Neuronal stem cell (in vitro differentiated cells): ENCODE measurements around the gene ACKR4.
"Not testable (repeated sequence)": the region's sequence is repeated elsewhere in the genome, so short reads cannot be mapped to it uniquely, and the experiment has no call there.

ENCODE experiments used
- DNase-seq: peaks from one replicate; pipeline ENCODE4 v3.0.0-alpha.2; 2013; ENCODE audit warnings: low spot score
- H2AFZ ChIP-seq: one replicate; pipeline ENCODE4 v1.6.1; 2013; ENCODE audit warnings: mild to moderate bottlenecking, low read length, inconsistent platforms
- H2AK5ac ChIP-seq: 2 replicates; pipeline ENCODE4 v1.6.1; 2013; ENCODE audit warnings: low read depth, mild to moderate bottlenecking, inconsistent platforms, low read length, moderate library complexity, mixed read lengths
- H2BK120ac ChIP-seq: 2 replicates; pipeline ENCODE4 v1.6.1; 2013; ENCODE audit warnings: low read depth, mild to moderate bottlenecking, inconsistent platforms, low read length, moderate library complexity, mixed read lengths
- H2BK12ac ChIP-seq: one replicate; pipeline ENCODE4 v1.6.1; 2013; ENCODE audit warnings: low read length, inconsistent platforms
- H2BK15ac ChIP-seq: 2 replicates; pipeline ENCODE4 v1.6.1; 2013; ENCODE audit warnings: mild to moderate bottlenecking, low read length, inconsistent platforms, mixed read lengths
- H2BK5ac ChIP-seq: one replicate; pipeline ENCODE4 v1.6.1; 2013; ENCODE audit warnings: inconsistent platforms, mild to moderate bottlenecking, low read length, moderate library complexity
- H3K14ac ChIP-seq: one replicate; pipeline ENCODE4 v1.6.1; 2013; ENCODE audit warnings: low read length, inconsistent platforms
- H3K18ac ChIP-seq: 2 replicates; pipeline ENCODE4 v1.6.1; 2013; ENCODE audit warnings: low read length, inconsistent platforms
- H3K23ac ChIP-seq: 2 replicates; pipeline ENCODE4 v1.6.1; 2013; ENCODE audit warnings: low read depth, mild to moderate bottlenecking, mixed read lengths, low read length, inconsistent platforms; ENCODE audit not compliant: poor library complexity
- H3K27ac ChIP-seq: replicated peaks from 3 replicates; pipeline ENCODE4 v1.5.1; 2013; ENCODE audit warnings: low read length, inconsistent platforms
- H3K27me3 ChIP-seq, 3 experiments: 2 replicates each; pipeline ENCODE4 v1.6.1; 2013; ENCODE audit warnings: low read length in 3 of 3, mild to moderate bottlenecking in 2 of 3, inconsistent platforms in 1 of 3, low read depth in 1 of 3, mixed read lengths in 1 of 3, moderate library complexity in 1 of 3; ENCODE audit not compliant: control insufficient read depth in 3 of 3, insufficient read depth in 3 of 3
- H3K36me3 ChIP-seq, 2 donors: replicated peaks in 1 of 2; 2 replicates each; pipeline ENCODE4 v1.6.1; 2013; ENCODE audit warnings: low read length in 2 of 2; ENCODE audit not compliant: control insufficient read depth in 2 of 2, insufficient read depth in 2 of 2
- H3K4ac ChIP-seq: 2 replicates; pipeline ENCODE4 v1.6.1; 2013; ENCODE audit warnings: inconsistent platforms, mild to moderate bottlenecking, low read length, moderate library complexity
- H3K4me1 ChIP-seq, 2 donors: 1 replicate in 1 of 2; 2 replicates in 1 of 2; pipeline ENCODE4 v1.6.1; 2013; ENCODE audit warnings: low read length in 2 of 2, low read depth in 1 of 2; ENCODE audit not compliant: control insufficient read depth in 2 of 2, insufficient read depth in 1 of 2
- H3K4me2 ChIP-seq: one replicate; pipeline ENCODE4 v1.6.1; 2013; ENCODE audit warnings: mild to moderate bottlenecking, low read length, inconsistent platforms; ENCODE audit not compliant: insufficient read depth, poor library complexity, severe bottlenecking
- H3K4me3 ChIP-seq, 2 donors: 2 replicates each; pipeline ENCODE4 v1.5.1; 2013; ENCODE audit warnings: low read length in 2 of 2, mild to moderate bottlenecking in 2 of 2, inconsistent platforms in 1 of 2, moderate library complexity in 1 of 2
- H3K79me1 ChIP-seq: one replicate; pipeline ENCODE4 v1.6.1; 2013; ENCODE audit warnings: low read depth, mild to moderate bottlenecking, inconsistent platforms, low read length, moderate library complexity
- H3K9ac ChIP-seq: one replicate; pipeline ENCODE4 v1.6.1; 2013; ENCODE audit warnings: mild to moderate bottlenecking, low read depth, low read length, inconsistent platforms; ENCODE audit not compliant: poor library complexity
- H3K9me3 ChIP-seq, 2 donors: replicated peaks in 1 of 2; 2 replicates each; pipeline versions ENCODE3 to v1.6.1; 2013; ENCODE audit warnings: low read length in 2 of 2, mild to moderate bottlenecking in 2 of 2, inconsistent platforms in 1 of 2, low read depth in 1 of 2, mixed read lengths in 1 of 2, moderate library complexity in 1 of 2; ENCODE audit not compliant: control insufficient read depth in 2 of 2, insufficient read depth in 1 of 2
- H4K8ac ChIP-seq: one replicate; pipeline ENCODE4 v1.6.1; 2013; ENCODE audit warnings: low read depth, mild to moderate bottlenecking, inconsistent platforms, low read length, moderate library complexity
- H4K91ac ChIP-seq: one replicate; pipeline ENCODE4 v1.6.1; 2013; ENCODE audit warnings: low read length, low read depth, mild to moderate bottlenecking, inconsistent platforms; ENCODE audit not compliant: poor library complexity
- WGBS, 2 donors: extraction: QIAGEN DNeasy Blood & Tissue Kit; methylation state at CpG; one replicate each; pipeline ENCODE4 v1.1.7; 2013; ENCODE audit warnings: missing lambda C conversion rate in 2 of 2, mixed read lengths in 1 of 2; ENCODE audit not compliant: insufficient read length in 2 of 2, insufficient replicate concordance in 1 of 2; ENCODE audit errors: extremely low coverage in 2 of 2; 5-methylcytosine and 5-hydroxymethylcytosine counted together

The ACKR4 gene

DNA sequence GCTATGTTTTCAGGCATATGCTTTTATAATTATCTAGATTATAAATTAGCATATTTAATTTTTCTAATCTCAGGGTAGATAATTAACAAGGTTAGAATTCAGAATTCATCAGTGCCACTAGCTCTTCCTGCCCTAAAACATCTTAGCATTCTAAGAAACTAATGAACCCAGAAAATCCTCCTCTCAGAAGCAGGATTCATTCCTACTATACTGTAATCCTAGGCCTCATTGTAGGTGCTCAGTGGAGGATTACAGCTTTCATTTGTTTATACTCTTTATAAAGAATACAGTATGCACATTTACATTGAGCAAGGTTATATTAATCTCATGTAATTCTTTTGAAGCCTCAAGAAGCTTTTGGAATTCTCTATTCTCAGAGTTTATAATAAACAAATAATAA, 41.6 kb downstream of the ACKR4 start:
- no peaks in the 10 kb centered on the region for H3K79me1 ChIP-seq
- H3K4ac ChIP-seq, result no peak overlapping the region
- no peak overlapping the region for H3K14ac ChIP-seq
- H3K18ac ChIP-seq, result no peak overlapping the region
- H3K27ac ChIP-seq, result no peak overlapping the region
- H3K4me1 ChIP-seq, result no peaks in the 10 kb centered on the region
- H3K4me3 ChIP-seq, result no peak overlapping the region
- H2BK15ac ChIP-seq, result no peak overlapping the region
- no peak overlapping the region for H3K4me2 ChIP-seq
- H2AFZ ChIP-seq, result no peak overlapping the region
- H4K8ac ChIP-seq, result no peak overlapping the region
- no peak overlapping the region for H2BK5ac ChIP-seq
- no peaks in the 10 kb centered on the region for H3K9me3 ChIP-seq
- H3K9ac ChIP-seq, result no peak overlapping the region
- H2AK5ac ChIP-seq, result no peak overlapping the region
- peaks cover 3 to 54% of the 10 kb centered on the region in 2 donors for H3K36me3 ChIP-seq
- H3K23ac ChIP-seq, result no peak overlapping the region
- H4K91ac ChIP-seq, result no peak overlapping the region
- no peak overlapping the region for H2BK12ac ChIP-seq
- H2BK120ac ChIP-seq, result no peak overlapping the region
- H3K27me3 ChIP-seq, result no peaks in the 10 kb centered on the region
- no peak for DNase-seq

- not testable (repeated sequence) for H3K27me3 ChIP-seq, H3K79me1 ChIP-seq, H3K9ac ChIP-seq, H2AK5ac ChIP-seq, H2BK5ac ChIP-seq, H2BK15ac ChIP-seq, DNase-seq, H3K18ac ChIP-seq, H3K4me1 ChIP-seq, H2BK120ac ChIP-seq, H2BK12ac ChIP-seq, H3K4ac ChIP-seq, H3K27ac ChIP-seq, H3K9me3 ChIP-seq, H4K91ac ChIP-seq, H3K14ac ChIP-seq, H3K4me2 ChIP-seq, H2AFZ ChIP-seq, H3K4me3 ChIP-seq, H4K8ac ChIP-seq, H3K23ac ChIP-seq
- peaks cover 3 to 43% of the 10 kb centered on the region in 2 donors for H3K36me3 ChIP-seq
- no CpG with 5 or more reads among the region's 2 CpGs for WGBS, 2 donors
These were observed 44.4 kb downstream of the ACKR4 start for GRCh38 chr3:132641427-132641826.

GRCh38 chr3:132641837-132642538, 44.9 kb downstream of the ACKR4 start:
- Histone ChIP-seq H3K23ac (no peak overlapping the region), H2BK15ac (no peak overlapping the region), H3K4me2 (no peak overlapping the region), H3K4me3 (no peak overlapping the region), H3K9ac (no peak overlapping the region), H2BK120ac (no peak overlapping the region), H3K18ac (no peak overlapping the region), H3K14ac (no peak overlapping the region), H3K36me3 (peaks cover 3 to 43% of the 10 kb centered on the region in 2 donors), H2AK5ac (no peak overlapping the region), H3K4ac (no peak overlapping the region), H4K8ac (no peak overlapping the region), H3K9me3 (no peaks in the 10 kb centered on the region), H2AFZ (no peak overlapping the region), H2BK12ac (no peak overlapping the region), H3K27ac (no peak overlapping the region), H3K79me1 (no peaks in the 10 kb centered on the region), H4K91ac (no peak overlapping the region), H3K4me1 (no peaks in the 10 kb centered on the region), H2BK5ac (no peak overlapping the region), H3K27me3 (no peaks in the 10 kb centered on the region)
- no CpG with 5 or more reads among the region's 5 CpGs for WGBS, 2 donors
- DNase-seq, result peak; percentile 27

DNA sequence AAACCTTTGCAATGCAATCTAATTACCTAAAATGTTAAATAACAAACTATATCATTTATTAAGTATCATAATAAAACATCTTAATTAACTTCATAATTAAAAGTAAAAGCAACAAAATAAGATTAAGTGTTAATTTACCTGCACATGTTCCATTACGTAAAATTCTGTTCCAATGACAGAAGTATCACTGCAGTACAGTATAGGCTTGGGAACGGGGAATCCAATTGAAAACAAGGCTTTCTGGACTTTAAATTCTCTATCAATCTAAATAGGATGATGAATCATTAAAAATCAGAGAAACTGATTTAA, 45.4 kb downstream of the ACKR4 start:
- Histone ChIP-seq H4K8ac (no peak overlapping the region), H3K18ac (no peak overlapping the region), H3K27ac (no peak overlapping the region), H3K27me3 (no peaks in the 10 kb centered on the region), H3K4me3 (no peak overlapping the region), H3K9ac (no peak overlapping the region), H2BK120ac (no peak overlapping the region), H3K23ac (no peak overlapping the region), H3K9me3 (no peaks in the 10 kb centered on the region), H3K36me3 (peaks cover 3 to 43% of the 10 kb centered on the region in 2 donors), H3K79me1 (no peaks in the 10 kb centered on the region), H2BK12ac (no peak overlapping the region), H3K4ac (no peak overlapping the region), H3K4me1 (no peaks in the 10 kb centered on the region), H3K4me2 (no peak overlapping the region), H2AFZ (no peak overlapping the region), H3K14ac (no peak overlapping the region), H2AK5ac (no peak overlapping the region), H2BK15ac (no peak overlapping the region), H4K91ac (no peak overlapping the region), H2BK5ac (no peak overlapping the region)
- WGBS, 2 donors, result no CpG with 5 or more reads among the region's 2 CpGs
- no peak for DNase-seq
